Glomerular visceral epithelial cell (primary cell): Measurements from ENCODE around the gene ANGPTL1.

ENCODE experiments used
- DNase-seq: peaks from one replicate; pipeline ENCODE4 v3.0.0-alpha.2; 2016; ENCODE audit errors: extremely low spot score

ANGPTL1 gene, protein sequence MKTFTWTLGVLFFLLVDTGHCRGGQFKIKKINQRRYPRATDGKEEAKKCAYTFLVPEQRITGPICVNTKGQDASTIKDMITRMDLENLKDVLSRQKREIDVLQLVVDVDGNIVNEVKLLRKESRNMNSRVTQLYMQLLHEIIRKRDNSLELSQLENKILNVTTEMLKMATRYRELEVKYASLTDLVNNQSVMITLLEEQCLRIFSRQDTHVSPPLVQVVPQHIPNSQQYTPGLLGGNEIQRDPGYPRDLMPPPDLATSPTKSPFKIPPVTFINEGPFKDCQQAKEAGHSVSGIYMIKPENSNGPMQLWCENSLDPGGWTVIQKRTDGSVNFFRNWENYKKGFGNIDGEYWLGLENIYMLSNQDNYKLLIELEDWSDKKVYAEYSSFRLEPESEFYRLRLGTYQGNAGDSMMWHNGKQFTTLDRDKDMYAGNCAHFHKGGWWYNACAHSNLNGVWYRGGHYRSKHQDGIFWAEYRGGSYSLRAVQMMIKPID

DNA sequence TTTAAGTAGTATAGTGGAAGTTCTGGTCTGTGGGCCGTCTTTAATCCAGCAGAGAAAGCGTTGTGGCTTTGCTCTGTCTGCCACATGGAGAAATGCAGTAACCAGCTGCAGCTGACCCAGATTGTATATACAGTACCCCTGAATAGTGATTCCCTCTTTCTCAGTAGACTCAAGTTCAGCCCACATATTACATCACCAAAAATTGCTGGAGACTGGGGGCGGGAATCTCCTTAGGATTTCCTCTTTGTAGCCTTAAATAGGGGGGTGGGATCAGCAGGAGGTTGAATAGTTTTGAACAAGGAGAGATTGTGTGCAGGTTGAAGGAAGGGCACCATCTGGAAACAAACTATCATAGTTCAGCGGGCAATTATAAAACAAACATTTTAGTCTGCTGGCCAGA lies at the start of gene ANGPTL1:
ANGPTL1 (minus strand) TSS at position 134 of the 400 bp plus-strand sequence. CDS start 5,301 bp downstream, outside the sequence.
- no peak for DNase-seq

DNA sequence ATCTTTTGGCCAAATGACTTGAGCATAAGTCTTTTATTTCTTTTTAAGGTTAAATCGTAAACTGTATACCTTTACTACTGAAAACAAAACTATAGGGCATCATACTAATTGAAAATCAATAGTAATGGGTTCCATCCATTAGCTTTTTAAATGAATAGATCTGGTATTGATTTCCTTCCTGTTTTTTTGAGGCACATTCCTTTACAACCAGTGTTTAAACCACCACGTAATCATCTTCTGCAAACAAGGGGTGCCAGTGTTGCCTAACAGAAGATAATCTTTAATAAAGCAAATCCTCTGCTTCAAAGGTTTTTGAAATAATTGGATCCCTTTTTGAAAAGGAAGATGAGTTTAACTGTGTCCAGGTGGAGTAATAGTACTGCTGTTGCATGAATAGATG lies 48.7 kb upstream of the ANGPTL1 start:
- no peak for DNase-seq

DNA sequence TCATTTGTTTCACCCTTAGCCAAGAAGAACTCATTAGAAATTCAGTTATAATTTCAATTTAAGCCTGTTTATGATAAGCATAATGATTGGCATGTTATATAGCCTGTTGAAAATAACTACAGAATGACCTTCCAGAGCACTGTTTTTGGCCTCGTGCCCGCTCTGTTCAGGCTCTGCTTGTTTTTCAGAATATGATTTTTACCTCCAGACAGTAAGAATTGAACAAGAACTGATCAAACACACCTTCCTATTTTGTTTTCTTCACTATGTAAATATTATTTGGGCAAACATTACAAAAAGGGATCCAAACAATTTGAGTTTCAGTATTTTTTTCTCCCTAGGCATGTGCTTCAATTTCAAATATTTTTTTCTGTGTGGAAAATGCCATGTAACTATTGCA lies 48.1 kb upstream of the ANGPTL1 start:
- DNase-seq: no peak

DNA sequence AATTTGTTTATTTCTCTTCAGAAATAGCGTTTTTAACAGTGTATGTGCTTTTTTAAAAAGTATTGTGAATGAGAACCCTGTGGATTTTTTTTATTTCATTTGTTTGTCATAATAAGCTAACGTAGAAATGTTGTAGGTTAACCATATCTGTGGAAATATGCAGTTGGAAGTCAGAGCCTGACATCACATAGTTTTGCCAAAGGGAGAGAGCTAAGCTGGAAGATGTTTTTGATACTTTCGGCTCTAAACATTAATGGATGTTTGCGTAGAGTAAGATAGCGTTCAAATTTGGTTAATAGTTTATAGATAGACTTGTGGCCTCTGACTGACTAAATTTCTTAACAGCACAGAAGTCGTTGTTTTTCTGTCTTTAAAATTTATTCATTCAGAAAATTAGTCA lies 47.4 kb upstream of the ANGPTL1 start:
- DNase-seq: no peak

DNA sequence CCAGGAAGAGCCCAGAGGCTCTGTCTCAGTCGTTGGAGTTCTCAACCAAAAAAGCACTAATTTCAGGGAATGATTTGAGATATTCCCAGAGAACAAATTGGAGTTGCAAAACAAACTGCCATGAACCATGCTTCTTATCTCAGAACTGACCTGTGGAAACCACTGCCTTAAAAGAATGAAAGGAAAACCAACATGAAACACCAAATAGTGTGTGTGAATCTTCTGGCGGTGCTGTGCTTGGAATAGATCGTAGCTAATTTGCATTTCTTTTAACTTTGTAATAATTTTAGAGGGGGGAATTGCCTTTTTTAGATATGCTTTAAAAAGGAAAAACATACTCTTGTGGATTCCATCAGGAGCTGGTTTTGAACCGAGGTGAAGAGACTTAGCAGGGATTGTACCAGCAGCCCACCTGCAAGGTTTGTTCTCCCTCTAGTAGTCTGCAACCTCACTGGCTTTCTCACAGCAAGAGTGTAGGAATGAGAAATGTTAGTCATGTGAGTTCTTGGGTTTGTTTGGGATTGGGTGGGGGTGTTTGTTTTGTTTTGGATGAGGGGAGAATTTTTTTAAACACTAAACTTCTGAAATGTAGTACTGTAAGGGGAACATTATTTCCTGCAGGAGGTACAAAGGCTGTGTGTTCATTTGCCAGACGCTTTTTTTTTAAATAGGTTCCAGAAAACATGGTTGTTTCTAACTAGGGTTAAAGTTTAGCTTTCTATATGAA lies 45.7 kb upstream of the ANGPTL1 start:
- no peak for DNase-seq

DNA sequence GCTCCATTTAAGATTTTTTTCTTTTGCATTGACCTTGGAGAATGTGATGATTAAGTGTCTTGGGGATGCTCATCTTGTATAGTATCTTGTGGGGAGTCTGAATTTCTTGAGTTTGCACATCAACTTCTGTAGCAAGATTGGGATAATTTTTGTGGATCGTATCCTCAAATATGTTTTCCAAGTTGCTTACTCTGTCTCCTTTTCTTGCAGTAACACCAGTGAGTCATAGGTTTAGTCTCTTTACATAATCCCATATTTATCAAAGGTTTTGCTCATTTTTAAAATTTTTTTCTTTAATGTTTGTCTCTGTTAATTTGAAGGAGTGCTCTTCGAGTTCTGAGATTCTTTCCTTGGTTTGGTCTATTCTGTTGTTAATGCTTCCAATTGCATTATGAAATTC lies 41.7 kb upstream of the ANGPTL1 start:
- no peak for DNase-seq

DNA sequence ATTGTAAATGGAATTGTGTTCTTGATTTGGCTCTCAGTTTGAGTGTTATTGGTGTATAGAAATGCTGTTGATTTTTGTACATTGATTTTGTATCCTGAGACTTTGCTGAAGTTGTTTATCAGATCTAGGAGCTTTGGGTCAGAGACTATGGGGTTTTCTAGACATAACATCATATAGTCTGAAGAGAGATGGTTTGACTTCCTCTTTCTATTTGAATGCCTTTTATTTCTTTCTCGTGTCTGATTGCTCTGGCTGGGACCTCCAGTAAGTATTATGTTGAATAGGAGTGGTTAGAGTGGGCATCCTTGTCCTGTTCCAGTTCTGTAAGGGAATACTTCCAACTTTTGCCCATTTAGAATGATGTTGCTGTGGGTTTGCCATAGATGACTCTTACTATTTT lies 39.1 kb upstream of the ANGPTL1 start:
- no peak for DNase-seq

DNA sequence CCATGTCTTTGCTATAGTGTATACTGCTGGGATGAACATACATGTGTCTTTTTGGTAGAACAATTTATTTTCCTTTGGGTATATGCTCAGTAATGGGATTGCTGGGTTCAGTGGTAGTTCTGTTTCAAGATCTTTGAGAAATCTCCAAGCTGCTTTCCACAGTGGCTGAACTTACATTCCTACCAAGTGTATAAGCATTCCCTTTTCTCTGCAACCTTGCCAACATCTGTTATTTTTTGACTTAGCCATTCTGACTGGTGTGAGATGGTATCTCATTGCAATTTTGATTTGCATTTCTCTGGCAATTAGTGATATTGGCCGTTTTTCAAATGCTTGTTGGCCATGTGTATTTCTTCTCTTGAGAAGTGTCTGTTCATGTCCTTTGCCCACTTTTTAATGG lies 37.5 kb upstream of the ANGPTL1 start:
- DNase-seq: no peak

DNA sequence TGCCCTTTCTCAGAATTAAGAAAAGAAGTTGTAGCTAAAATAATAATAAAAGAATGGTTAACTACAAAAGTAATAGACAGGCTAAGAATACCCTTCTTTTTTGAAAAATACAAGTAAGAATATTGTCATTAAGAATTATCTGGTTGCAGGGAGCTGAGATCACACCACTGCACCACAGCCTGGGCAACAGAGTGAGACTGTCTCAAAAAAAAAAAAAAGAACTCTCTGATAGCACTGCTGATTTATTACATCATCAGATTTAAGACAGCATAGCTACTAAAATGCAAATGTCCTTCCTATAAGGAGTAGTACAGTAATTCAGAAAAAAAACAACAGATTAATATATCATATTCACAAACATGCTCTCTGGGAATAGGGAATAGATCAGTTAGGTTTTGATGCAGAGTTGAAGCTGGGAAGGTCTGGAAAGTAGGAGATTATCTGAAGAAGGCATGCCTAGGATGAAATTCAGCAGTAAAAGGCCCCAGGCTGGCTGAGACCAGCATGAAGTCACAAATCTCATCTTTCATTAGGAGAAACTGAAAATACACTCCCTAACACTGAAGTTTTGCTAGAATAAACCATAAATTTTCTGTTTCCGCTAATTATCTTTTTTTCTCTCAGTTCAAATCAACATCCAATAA lies 30.7 kb upstream of the ANGPTL1 start:
- no peak for DNase-seq

DNA sequence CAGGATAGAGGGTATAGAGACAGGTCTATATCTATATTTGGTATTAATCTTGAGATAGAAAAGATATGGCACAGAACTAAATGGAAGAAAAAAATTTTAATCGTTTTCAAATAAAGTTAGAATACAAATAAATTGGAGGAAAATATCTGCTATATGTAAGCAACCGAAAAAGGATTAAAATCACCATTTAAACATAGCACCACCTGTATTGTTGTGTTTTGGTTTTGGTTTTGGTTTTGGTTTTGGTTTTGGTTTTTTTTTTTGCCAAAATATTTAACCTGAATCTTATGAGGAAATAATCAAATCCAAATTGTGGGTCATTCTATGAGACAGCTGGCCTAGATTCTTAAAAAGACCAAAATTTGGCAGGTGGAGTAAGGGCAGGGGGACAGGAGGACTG lies 28.5 kb upstream of the ANGPTL1 start:
- no peak for DNase-seq

DNA sequence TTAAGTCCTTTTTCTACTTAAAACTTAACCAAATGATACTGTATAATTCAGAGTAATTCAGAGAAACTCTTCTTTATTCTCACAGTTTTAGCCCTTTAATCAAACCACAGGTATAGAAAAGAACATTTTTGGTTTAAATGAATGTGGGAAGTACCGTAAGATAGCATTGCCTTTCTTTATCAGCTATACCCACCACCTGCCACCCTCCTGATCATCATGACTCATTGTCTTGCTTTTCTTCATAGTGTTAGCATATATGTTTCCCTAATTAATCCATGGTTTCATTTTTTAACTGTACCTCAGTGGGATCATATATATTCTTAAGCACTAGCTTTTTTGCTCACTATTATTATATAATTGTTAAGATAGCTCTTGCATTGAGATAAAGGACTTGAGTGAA lies 27.5 kb upstream of the ANGPTL1 start:
- DNase-seq: no peak

DNA sequence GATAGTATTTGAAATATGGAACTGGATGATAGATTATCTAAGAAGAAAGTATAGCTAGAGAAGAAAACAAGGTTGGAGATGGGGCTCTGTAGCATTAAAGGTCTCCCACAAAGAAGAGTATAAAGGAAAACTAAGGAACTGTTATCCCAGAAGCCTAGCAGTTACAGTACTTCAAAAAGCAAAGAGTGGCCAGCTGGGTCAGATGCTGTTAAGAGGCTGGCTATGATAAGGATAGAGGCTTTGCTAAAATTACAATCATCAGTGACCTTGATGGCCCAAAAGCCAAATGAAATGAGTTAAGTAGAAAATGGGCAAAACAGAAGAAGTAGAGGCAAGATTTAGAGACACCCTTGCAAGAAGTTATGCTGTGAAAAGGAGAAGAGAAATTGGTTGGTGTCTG lies 25.1 kb upstream of the ANGPTL1 start:
- DNase-seq: no peak

DNA sequence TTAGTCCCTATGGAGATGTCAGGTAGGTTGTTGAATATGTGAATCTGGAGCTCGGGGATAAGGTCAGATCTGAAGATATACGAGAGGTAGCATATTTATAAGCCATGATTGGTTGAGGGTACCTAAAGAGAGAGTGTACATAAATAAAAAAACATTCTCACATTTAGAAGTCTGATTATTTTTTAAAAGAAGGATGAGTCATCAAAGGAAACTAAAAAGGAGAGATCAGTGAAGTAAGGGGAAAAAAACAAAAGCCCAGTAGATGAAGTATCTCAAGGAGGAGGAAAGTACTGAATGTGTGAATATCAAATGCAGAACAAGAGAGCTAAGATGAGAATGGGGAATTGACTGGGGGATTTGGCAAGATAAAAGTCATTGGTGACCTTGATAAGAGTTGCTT lies 15.7 kb upstream of the ANGPTL1 start:
- DNase-seq: no peak

DNA sequence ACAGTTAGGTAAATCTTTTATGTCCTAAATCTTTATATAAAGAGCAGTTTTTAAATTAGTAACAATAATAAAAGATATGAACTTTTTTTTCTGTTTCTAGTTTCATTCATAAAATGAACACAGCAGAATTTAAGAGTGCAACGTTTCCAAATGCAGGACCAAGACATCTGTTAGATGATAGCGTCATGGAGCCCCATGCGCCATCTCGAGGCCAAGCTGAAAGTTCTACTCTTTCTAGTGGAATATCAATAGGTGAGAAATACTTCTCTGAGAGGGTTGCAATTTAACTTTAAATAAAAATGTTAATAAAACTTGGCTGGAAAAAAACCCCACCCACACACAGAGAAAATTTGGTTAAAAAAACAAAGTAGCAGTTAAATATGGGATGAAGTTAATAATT lies 15.0 kb upstream of the ANGPTL1 start:
- no peak for DNase-seq

DNA sequence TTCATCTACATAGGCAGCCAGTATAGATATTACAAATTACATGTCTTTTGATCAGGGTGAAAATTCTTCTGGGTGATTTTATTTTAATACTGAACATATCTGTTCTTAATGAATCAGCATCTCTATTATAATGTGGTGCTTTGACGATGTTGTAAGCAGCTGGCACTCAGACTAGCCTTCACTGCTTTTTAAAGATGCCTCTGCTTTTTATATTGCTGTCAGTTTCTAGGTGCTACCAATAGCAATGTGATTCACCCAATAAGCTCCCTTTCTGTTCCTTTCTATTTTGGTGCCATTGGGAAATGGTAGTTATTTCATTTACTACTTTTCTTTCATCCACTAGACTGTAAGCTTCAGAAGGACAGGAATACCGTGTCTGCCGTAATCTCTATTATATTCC lies 11.1 kb upstream of the ANGPTL1 start:
- no peak for DNase-seq

DNA sequence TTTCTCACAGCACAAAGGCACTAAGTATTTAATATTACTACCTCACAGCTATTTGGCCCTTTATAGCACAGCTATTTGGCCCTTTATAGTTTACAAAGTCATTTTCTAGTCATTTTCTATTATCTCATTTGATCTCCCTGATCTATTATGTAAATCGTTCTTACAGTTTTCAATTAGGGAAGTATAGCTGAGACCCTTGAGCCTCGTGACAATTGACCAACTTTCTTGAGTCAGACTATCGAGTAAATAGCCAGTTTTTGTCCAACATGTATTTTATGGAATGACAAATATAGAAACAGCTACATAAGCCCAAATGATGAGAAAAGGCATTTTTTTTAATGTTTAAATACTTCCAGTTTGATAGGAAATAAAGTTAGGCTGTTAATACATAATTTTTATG lies 7.0 kb upstream of the ANGPTL1 start:
- DNase-seq: no peak

DNA sequence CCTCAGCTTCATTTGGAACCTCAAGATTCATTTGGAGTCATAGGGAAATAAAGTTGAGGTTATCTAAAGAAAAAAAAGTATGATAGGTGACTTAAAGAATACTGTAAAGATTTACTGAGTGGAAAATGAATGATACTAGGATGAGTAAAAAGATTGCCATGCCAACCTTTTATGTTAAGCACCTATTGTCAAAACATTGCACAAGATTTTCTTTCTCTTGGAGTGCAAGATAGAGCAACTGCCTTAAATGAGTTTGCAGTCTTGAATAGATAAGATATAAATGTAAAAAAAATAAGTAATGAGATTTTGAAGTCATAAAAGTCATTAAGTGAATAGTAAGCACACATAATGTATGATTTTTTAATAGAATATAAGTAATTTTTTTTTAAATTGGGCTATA lies 5.1 kb upstream of the ANGPTL1 start:
- DNase-seq: no peak

DNA sequence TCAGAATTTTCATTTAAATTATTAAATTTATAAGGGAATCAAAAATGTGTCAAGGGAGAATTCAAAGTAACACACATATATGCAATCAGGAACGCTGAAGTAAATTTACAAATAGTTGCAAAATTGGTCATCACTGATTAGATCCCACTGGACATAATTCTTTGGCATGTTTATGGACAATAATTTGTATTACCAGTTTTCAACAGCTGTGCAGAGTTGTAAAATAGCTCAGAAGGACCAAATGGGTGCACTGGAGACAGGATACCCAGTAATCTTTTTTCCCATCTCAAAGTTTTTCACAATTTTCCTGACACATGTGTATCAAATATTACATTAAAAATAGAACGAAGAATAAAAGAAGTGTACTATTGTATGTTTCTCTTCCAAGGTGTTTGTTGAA lies 4.1 kb upstream of the ANGPTL1 start:
- DNase-seq: no peak

DNA sequence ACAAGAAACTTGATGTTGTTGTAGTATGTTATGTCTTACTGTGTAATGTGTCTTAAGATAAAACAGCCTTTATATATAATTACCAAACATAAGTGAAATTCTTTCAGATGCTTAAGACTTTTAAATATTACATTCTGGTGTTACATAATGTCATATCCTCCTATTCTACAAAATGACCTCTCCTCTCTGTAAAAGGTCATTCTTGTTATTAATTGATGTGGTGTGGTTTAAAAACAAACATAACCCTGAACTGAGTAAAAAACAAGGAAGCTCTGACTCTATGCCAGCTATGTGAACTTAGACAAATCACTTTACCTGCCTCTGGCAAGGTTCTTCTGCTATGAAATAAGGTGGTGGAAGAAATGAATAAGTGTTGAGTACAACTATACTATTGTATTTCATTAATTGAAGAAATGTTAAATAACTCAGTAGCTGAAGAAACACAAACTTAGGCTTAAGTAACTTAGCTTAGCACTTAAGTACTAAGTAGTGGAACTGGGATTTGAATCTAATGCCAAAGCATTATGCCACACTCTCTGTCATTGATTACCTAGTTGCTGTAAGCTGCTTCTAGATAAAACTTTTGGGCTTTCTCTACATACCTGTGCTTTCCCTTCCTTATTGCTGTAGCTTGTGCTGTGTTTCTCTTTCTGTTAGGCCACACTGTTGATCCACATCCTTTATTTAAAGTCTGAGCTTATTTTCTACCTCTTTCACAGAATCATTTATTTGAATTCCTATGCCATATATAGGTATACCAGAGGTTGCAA lies 859 bp upstream of the ANGPTL1 start:
- no peak for DNase-seq

DNA sequence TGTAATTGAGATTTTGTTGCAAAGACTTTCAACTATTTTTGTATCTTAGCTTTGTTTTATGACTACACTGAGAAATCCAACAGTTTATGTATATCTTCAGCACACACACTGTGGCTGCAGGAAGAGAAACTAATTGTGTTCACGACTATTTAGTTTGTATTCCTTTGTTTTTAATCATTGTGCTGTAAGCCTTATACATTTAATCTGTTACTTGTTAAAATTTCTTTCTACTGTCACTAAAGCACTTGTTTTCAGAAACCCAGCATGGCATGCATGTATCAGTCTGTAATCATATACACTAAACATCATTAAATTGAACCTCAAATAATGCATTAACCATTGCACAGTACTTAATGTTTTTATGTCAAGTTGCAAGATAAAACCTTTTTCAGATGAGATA lies 656 bp downstream of the ANGPTL1 start:
- DNase-seq: no peak

DNA sequence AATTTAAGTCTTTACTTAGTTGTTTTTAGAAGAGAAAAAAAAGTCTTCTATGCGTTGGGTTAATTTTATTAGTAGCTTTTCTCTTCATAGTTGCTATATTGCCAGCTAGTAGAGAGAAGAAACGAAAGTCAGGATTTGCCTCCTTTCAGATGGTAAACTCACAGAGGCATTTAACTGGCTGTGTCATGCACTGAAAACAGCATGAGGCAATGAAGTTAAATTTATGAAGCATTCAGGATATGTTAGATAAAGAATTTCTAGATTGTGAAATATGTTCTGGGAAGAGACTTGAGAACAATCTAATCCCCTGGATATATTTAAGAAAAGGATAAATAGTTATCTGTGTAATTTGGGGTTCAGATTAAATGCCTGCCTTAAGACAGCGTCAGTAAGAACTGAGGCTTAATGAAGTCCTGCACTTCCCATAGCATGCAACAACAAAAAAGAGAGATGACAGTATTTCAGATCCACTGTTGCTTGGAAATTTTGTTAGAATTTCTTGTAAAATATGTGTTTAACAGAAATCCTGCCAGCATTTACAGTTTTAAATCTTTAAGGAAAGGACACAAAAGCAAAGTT lies 1.7 kb downstream of the ANGPTL1 start:
- DNase-seq: no peak

DNA sequence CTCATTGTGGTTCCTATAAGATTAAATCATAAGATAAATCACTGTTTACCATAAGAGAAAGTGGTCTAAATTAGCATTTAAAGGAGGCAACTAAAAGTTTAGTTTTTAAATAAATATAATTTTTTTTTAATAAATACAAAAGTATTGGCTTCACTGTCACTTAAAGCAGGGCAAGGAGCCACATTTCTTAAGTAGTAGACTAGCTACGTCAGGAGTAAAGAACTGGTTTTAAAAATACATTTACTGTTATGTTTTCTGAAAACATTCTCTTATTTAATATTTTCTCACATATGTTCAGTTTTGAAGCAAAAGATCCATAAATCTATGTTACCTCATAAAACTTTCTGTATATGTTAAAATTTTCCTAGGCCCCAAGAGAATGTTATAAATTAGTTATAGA lies 2.2 kb downstream of the ANGPTL1 start:
- no peak for DNase-seq
